HG02852 (cell line): ENCODE measurements around the gene CRYZ.
A peak's percentile ranks its signal among the peaks of the same experiment; 100 is the strongest.
"Not testable (repeated sequence)": the region's sequence is repeated elsewhere in the genome, so short reads cannot be mapped to it uniquely, and the experiment has no call there.

ENCODE experiments used
- ATAC-seq: cut with Tn5 transposase; IDR thresholded peaks from one replicate; pipeline ENCODE4 v1.9.1; 2021; ENCODE audit warnings: mild to moderate bottlenecking, moderate library complexity; ENCODE audit not compliant: unreplicated experiment

Gene CRYZ

DNA sequence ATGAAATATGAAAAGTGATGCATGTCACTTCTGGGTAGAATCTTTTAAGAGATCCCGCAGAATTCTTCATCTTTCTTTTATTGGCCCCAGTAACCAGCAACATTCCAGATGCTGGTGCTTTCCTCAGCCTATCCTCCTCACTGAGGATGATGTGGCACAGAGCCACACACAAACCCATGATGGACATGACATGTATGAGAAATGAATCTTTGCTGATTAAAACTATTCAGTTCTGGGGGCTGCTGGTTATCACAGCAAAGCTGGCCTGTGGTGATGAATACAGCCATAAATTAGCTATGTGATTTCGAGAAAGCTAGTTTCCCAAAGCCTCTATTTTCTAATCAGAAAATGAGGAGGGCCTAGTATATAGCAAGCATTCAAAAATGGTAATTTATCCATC, 51.0 kb downstream of the CRYZ start:
- no peak for ATAC-seq

DNA sequence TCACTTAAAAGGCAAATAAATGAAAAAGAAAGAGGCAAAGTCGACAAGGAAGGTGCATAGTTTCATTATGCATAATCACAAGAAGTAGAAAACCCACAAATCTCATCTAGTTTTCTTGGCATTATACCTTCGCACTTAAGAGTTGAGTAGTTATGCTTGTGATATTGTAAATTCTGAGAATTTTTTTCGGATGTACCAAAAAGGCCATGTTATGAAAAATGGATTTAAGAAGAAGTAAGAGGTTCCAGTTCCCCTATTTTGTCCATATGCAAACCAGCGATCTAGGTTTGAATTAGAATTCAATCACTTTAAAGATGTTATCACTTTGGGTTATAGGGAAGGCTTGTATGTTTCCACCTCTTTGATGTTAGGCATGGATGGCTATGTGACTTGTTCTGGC, 51.4 kb downstream of the CRYZ start:
- peak; percentile 88 for ATAC-seq

DNA sequence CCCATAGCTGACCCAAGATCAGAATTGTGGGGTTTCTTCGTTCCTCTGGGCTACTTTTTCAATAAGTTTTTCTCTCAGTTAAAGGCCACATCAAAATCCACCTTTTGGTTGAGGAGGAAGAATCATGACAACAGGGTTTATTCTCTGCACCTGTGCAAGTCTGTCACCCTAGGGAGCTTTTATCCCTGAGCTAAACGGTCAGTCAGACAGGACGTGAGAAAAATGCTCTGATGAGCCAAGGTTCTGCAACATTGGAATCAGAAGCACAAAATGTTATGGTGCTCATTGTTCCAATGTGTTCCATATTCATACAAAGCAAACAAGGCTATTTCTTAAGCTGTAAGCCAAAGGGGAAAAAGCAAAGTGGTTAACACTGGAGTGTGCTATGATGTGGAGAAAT, 51.8 kb downstream of the CRYZ start:
- ATAC-seq: peak; percentile 45

DNA sequence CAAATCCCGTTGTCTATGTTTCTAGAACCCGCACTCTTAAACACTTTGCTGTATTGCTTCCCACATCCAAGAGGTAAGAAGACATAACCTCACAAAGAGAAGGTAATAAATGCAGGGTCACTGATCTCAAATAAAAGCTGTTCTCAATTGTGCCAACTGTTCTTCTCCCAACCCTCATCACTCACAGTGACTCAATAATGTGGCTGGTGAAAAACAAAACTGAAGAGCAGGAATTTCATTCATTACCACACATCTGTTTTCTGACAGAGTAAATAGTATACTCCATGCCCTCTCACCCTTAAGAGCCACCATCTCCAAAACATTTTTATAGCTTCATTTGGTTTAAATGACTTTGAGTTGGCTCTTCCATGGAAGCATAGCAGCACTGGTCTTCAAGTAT, 53.0 kb downstream of the CRYZ start:
- ATAC-seq: no peak

DNA sequence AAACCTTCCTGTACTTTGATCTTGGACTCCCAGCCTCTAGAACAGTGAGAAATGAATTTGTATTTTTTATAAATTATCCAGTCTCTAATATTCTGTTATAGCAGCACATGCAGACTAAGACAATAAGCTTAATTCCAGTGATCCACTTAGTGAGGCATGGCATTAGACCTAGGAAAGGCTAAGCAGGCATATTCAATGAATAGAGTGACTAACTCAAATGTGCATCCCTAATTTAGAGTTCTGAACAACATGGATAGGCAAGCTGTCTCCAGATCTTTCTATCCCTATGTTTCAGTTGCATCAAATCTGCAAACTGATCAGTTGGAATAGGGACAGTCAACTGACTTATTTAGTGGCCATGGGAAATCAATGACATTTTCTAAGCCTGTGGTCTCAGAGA, 54.9 kb downstream of the CRYZ start:
- no peak for ATAC-seq

DNA sequence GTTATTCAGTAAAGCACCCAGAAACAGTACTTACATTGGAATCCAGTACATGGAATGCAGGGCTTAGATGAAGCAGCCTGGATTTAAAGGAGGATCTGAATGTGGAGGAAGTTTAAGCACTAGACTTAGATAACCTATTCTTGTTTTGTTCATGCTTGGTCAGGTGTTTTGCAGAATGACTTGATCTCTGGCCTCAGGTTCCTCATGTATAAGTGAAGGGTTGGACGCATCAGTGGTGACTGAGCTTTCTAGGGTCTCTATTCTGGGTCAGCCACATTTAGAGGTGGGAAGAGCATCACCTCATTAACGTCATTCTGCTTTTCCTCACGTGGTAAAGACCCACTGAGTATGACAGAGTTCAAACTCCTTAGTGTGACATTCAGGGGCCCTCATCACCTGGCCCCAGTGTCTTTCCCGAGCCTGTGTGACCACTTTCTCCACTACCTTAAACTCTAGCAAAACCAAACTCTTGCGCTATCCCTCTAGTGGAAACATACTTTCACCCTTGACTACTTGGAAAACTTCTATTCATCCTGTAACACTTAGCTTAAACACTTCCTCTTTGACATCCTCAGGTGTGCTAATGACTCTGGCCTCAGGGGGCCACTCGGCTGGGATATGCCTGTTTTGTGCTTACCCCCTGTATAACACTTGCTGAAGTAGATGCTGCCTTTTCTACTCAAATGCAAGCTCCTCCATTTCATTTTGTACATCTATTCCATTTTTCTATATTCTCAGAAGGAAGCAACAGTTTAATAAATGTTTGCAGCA, 58.4 kb downstream of the CRYZ start:
- ATAC-seq: peak; percentile 42

DNA sequence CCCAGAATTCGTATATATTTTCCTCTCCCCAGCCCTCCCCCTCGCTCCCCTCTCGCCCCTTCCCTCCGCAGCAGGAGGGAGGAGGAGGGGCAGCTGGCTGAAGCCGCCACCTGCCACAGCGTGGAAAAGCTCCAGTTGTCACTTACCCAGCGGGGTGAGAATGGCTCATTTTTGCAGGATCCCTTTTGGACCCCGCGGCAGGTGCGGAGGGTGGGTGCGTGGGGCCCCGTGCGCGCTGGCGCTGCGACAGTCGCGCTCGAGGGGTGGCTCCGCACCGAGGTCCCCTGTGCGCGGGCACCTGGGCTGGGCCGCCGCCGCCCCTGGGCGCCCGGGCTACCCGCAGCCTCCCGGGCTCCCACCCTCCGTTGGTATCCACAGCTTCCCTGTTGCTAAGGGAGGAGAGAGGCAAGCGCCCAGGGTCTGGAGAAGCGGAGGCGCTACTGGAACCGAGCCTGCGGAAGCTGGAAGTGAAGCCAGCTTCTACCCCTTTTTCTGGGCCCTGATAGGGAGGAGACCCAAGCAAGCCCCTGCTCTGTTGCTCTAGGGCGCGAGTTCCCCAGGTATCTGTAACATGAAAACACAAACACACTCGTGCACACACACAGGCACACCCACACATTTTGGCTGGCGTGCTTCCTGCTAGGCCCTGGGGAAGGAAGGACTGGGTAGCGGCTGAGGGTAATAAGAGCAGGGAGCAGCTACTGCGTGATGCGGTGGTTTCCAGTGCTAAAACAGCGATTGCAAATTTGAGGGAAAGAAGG, 59.3 kb downstream of the CRYZ start, which contains the start of gene ERICH3:
Gene ERICH3, minus strand, starts transcription at position 442 of the 761 bp plus-strand sequence. Its CDS starts 273 bp downstream, at position 169.
- peak; percentile 58 for ATAC-seq

DNA sequence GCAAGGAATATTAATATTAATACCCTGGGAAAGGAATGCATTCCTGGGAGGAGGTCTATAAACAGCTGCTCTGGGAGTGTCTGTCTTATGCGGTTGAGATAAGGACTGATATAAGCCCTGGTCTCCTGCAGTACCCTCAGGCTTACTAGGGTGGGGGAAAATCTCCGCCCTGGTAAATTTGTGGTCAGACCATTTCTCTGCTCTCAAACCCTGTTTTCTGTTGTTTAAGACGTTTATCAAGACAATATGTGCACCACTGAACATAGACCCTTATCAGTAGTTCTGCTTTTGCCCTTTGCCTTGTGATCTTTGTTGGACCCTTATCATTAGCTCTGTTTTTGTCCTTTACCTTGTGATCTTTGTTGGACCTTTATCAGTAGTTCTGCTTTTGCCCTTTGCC, 62.0 kb downstream of the CRYZ start:
- not testable (repeated sequence) for ATAC-seq
